Natural killer cell treated with Interleukin-12 subunit alpha and Interleukin-12 subunit beta and Interleukin-15 and Interleukin-18, amount 100 ng/mL, for 72 hours (primary cell): ENCODE measurements around the gene PILRB. TPM values are rescaled to one million over a fixed set of nuclear protein-coding genes. Genes with fewer than 3 reads are reported as not detected.
A peak's percentile ranks its signal among the peaks of the same experiment; 100 is the strongest.
"Not testable (repeated sequence)": the region's sequence is repeated elsewhere in the genome, so short reads cannot be mapped to it uniquely, and the experiment has no call there.

ENCODE experiments used
- ATAC-seq, 2 donors: fragments of 150-1000 bp; cut with Tn5 transposase in 1 of 2; sonication (Bioruptor Pico), chemical (Tn5 transposase) in 1 of 2; 2 replicates each; pipeline ENCODE4 v1.10.0; 2021
- DNase-seq: peaks from one replicate; pipeline ENCODE4 v3.0.0; 2022; ENCODE audit warnings: low spot score
- H3K27ac Mint-ChIP-seq, 2 donors: 1 replicate in 1 of 2; 2 replicates in 1 of 2; pipeline ENCODE4 v1.8.0; 2022; ENCODE audit warnings: mixed read lengths in 2 of 2, mild to moderate bottlenecking in 1 of 2, moderate library complexity in 1 of 2
- H3K27me3 Mint-ChIP-seq, 2 donors: 1 replicate in 1 of 2; 2 replicates in 1 of 2; pipeline ENCODE4 v1.8.0; 2022; ENCODE audit warnings: mixed read lengths in 2 of 2
- H3K36me3 Mint-ChIP-seq: one replicate; pipeline ENCODE4 v1.8.0; 2022; ENCODE audit warnings: mixed read lengths
- H3K4me1 Mint-ChIP-seq, 2 donors: 1 replicate in 1 of 2; 2 replicates in 1 of 2; pipeline ENCODE4 v1.8.0; 2022; ENCODE audit warnings: low read depth in 2 of 2, mixed read lengths in 2 of 2, mild to moderate bottlenecking in 1 of 2
- H3K4me3 Mint-ChIP-seq: one replicate; pipeline ENCODE4 v1.8.0; 2022; ENCODE audit warnings: mixed read lengths
- H3K9me3 Mint-ChIP-seq: 2 replicates; pipeline ENCODE4 v1.8.0; 2022; ENCODE audit warnings: mixed read lengths
- total RNA-seq, 2 donors: library from RNA; stranded (reverse); gene quantifications; one replicate each; pipeline ENCODE4 v1.2.3, GENCODE V29; 2022

PILRB gene
- total RNA-seq, 2 donors from 2014 or later = 48.4 to 94.8 TPM

- Mint-ChIP-seq H3K27ac (peak overlapping the region; percentile 92 to 98), H3K4me3 (peak overlapping the region; percentile 49), H3K4me1 (peaks cover 56 to 67% of the 10 kb centered on the region in 2 donors), H3K27me3 (no peaks in the 10 kb centered on the region), H3K9me3 (no peaks in the 10 kb centered on the region), H3K36me3 (peaks cover 32% of the 10 kb centered on the region)
- ATAC-seq (no peak), DNase-seq (no peak)
These were observed 6.6 kb downstream of the PILRB start for GRCh38 chr7:100364480-100364879.

DNA sequence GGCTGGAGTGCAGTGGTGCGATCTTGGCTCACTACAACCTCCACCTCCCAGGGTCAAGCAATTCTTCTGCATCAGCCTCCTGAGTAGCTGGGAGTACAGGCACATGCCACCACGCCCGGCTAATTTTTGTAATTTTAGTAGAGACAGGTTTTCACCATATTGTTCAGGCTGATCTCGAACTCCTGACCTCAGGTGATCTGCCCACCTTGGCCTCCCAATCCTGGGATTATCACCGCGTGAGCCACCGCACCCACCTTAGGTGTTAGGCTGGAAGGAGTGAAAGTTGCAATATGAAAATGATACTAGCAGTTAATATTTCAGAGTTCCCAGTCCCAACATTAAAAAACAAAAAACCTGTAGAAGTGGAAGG, 8.1 kb downstream of the PILRB start:
- Mint-ChIP-seq H3K27ac (peak overlapping the region; percentile 92 to 98), H3K36me3 (peaks cover 21% of the 10 kb centered on the region), H3K4me1 (peaks cover 56 to 63% of the 10 kb centered on the region in 2 donors), H3K4me3 (peak overlapping the region; percentile 53)
- H3K9me3 Mint-ChIP-seq, H3K27me3 Mint-ChIP-seq, DNase-seq, ATAC-seq: not testable (repeated sequence)

DNA sequence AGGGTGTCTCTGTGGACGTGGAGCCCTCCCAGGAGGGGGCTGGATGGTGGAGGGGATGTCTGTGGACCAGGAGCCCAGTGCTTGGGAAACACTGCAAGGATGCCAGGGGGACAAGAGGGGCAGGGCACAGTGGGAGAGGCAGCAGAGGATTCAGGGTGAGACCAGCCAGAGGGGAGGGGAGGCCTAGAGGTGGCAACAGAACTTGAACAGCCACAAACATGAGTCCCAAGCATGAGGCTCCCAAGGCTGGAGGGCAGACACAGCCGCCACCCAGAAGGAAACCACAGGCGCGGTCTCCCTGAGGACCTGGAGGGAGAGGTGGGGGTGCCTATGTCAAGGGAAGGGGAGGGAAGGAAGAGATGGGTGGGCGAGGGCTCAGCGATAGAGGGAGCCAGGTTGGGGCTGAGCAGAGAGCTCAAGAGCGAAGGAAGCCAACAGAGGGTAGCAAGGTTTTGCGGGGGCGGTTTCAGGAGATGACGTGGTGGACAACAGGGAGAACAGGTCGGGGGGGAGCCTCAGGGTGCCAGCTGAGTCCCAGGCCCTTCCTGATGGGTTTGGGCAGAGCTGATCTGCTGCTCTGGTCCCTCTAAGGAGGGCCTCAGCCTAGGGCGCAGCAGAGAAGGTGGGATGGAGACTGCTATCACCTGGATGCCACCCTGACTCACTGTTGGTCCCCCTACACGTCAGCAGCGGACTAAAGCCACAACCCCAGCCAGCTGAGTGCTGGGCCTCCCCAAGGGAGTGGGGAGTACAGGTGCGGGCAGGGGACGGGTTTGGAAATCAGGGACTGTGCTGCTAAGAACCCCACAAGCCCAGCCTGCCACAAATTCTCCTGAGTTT, 8.7 kb downstream of the PILRB start:
- DNase-seq (no peak), ATAC-seq (no peak)
- Mint-ChIP-seq H3K27ac (peak overlapping the region; percentile 92 to 98), H3K27me3 (no peaks in the 10 kb centered on the region), H3K4me3 (peak overlapping the region; percentile 53), H3K9me3 (no peaks in the 10 kb centered on the region), H3K36me3 (peaks cover 20% of the 10 kb centered on the region), H3K4me1 (peaks cover 56 to 69% of the 10 kb centered on the region in 2 donors)

GRCh38 chr7:100367251-100367620, 9.3 kb downstream of the PILRB start:
- Mint-ChIP-seq H3K4me1 (peaks cover 58 to 70% of the 10 kb centered on the region in 2 donors), H3K9me3 (no peaks in the 10 kb centered on the region), H3K27me3 (no peaks in the 10 kb centered on the region), H3K4me3 (peak overlapping the region; percentile 53), H3K27ac (peak overlapping the region; percentile 92 to 98), H3K36me3 (peaks cover 14% of the 10 kb centered on the region)
- DNase-seq (no peak), ATAC-seq (no peak)

- H3K36me3 Mint-ChIP-seq = peaks cover 13% of the 10 kb centered on the region
- peaks cover 61 to 74% of the 10 kb centered on the region in 2 donors for H3K4me1 Mint-ChIP-seq
- peak overlapping the region; percentile 53 for H3K4me3 Mint-ChIP-seq
- ATAC-seq (no peak), DNase-seq (no peak)
- no peaks in the 10 kb centered on the region for H3K9me3 Mint-ChIP-seq
- no peaks in the 10 kb centered on the region for H3K27me3 Mint-ChIP-seq
- peak overlapping the region; percentile 92 to 98 for H3K27ac Mint-ChIP-seq
These were observed 10.0 kb downstream of the PILRB start for GRCh38 chr7:100367676-100368613.

DNA sequence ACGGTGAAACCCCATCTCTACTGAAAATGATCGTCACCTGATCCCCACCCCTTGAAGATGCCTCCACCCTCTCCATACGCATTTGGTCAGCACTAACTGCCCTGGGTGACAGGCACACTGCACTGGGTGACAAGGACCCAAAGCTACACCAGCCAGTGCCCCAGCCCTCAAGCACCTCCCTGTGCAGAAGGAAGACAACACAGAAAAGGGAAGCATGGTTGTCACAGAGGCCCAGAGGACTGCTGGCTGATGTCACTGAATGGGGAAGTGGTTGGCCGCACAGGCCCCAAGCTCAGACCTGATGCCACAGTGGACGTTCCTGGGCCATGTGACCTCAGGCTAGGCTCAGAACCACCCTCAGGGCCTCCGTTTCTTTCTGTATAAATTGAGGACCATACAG, 11.2 kb downstream of the PILRB start:
- Mint-ChIP-seq H3K27ac (peak overlapping the region; percentile 92 to 98), H3K36me3 (peaks cover 4% of the 10 kb centered on the region), H3K9me3 (no peaks in the 10 kb centered on the region), H3K27me3 (no peaks in the 10 kb centered on the region), H3K4me3 (peak overlapping the region; percentile 53), H3K4me1 (peaks cover 54 to 69% of the 10 kb centered on the region in 2 donors)
- ATAC-seq = peak; percentile 77 to 79
- peak; percentile 88 for DNase-seq

- Mint-ChIP-seq H3K27me3 (no peaks in the 10 kb centered on the region), H3K36me3 (no peaks in the 10 kb centered on the region), H3K4me1 (peaks cover 57 to 71% of the 10 kb centered on the region in 2 donors), H3K9me3 (no peaks in the 10 kb centered on the region), H3K27ac (peak overlapping the region; percentile 92 to 98), H3K4me3 (no peak overlapping the region)
- no peak for DNase-seq
- no peak for ATAC-seq
These were observed 12.4 kb downstream of the PILRB start for GRCh38 chr7:100370303-100370702.

DNA sequence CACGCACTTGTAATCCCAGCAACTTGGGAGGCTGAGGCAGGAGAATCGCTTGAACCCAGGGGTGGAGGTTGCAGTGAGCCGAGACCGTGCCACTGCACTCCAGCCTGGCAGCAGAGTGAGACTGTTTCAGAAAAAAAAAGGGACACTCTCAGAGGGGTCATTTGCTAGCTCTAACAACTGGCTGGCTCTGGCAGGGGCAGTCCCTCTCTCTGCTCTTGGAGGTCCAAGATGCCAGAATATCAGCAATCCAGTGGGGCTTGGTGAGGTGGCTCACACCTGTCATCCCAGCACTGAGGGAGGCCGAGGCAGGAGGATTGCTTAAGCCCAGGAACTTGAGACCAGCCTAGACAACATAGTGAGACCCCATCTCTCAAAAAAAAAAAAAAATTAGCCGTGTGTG, 12.8 kb downstream of the PILRB start:
- peak overlapping the region; percentile 92 to 98 for H3K27ac Mint-ChIP-seq
- no peak overlapping the region for H3K4me3 Mint-ChIP-seq
- DNase-seq (no peak), ATAC-seq (no peak)
- H3K9me3 Mint-ChIP-seq = no peaks in the 10 kb centered on the region
- no peaks in the 10 kb centered on the region for H3K36me3 Mint-ChIP-seq
- peaks cover 58 to 71% of the 10 kb centered on the region in 2 donors for H3K4me1 Mint-ChIP-seq
- H3K27me3 Mint-ChIP-seq = no peaks in the 10 kb centered on the region

GRCh38 chr7:100371561-100372171, 13.7 kb downstream of the PILRB start:
- no peak overlapping the region for H3K4me3 Mint-ChIP-seq
- no peak for DNase-seq
- H3K4me1 Mint-ChIP-seq = peaks cover 55 to 69% of the 10 kb centered on the region in 2 donors

DNA sequence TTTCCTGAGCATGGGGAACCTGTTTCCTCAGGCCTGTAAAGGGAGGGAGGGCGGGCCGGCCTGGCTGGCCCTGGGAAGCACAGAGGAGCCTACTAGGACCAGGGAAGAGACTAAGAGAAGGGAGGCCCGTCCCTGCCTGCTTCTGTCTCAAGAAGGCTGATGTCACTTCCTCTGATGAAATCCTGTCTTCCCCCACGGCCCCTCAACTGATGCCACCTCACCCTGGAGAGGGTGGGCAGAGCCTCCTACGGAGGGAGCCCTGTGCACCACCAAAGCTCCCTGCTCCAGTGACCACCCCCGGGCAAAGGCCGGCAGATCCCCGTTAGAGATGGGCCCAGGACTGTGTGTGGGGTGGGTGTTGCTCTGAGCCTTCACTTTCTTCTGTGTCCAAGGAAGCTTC, 14.3 kb downstream of the PILRB start:
- Mint-ChIP-seq H3K9me3 (no peaks in the 10 kb centered on the region), H3K36me3 (no peaks in the 10 kb centered on the region)
- DNase-seq = peak; percentile 87

More at GRCh38 chr7:100371561-100372171, 13.7 kb downstream of the PILRB start:
- Mint-ChIP-seq H3K27me3 (no peaks in the 10 kb centered on the region), H3K9me3 (no peaks in the 10 kb centered on the region), H3K36me3 (no peaks in the 10 kb centered on the region), H3K27ac (peak overlapping the region; percentile 92 to 98)
- ATAC-seq = no peak

GRCh38 chr7:100372694-100373093, 14.8 kb downstream of the PILRB start:
- peak overlapping the region; percentile 92 to 98 for H3K27ac Mint-ChIP-seq
- DNase-seq = no peak
- H3K9me3 Mint-ChIP-seq = no peaks in the 10 kb centered on the region
- H3K27me3 Mint-ChIP-seq = no peaks in the 10 kb centered on the region
- H3K36me3 Mint-ChIP-seq = no peaks in the 10 kb centered on the region
- peaks cover 44 to 59% of the 10 kb centered on the region in 2 donors for H3K4me1 Mint-ChIP-seq
- peak overlapping the region; percentile 70 for H3K4me3 Mint-ChIP-seq
- ATAC-seq = no peak

More for the DNA sequence above, 14.3 kb downstream of the PILRB start:
- H3K27ac Mint-ChIP-seq = peak overlapping the region; percentile 92 to 98
- H3K4me1 Mint-ChIP-seq = peaks cover 49 to 63% of the 10 kb centered on the region in 2 donors
- no peaks in the 10 kb centered on the region for H3K27me3 Mint-ChIP-seq
- peak; percentile 75 to 87 for ATAC-seq
- H3K4me3 Mint-ChIP-seq = peak overlapping the region; percentile 70

DNA sequence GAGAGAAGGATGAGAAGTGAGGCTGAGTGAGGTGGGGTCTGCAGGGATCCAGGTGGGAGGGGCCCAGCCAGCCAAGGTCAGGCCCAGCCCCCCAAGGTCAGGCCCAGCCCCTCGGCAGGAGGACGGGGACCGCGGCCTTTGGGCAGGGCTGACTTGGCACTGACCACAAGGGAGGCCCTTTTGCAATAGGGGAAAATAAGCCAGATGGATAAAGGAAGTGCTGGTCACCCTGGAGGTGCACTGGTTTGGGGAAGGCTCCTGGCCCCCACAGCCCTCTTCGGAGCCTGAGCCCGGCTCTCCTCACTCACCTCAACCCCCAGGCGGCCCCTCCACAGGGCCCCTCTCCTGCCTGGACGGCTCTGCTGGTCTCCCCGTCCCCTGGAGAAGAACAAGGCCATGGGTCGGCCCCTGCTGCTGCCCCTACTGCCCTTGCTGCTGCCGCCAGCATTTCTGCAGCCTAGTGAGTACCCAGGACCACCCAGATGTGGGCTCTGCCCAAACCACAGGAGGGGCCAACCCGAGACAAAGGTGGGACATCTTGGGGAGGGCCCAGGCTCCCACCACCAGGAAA, 15.4 kb downstream of the PILRB start, which contains the start of gene PILRA:
Gene PILRA, plus strand, starts transcription at position 227 of the 571 bp plus-strand sequence. Its CDS starts 170 bp downstream, at position 397.
- ATAC-seq (peak in 1 of 2 donors; percentile 2), DNase-seq (no peak)
- Mint-ChIP-seq H3K27me3 (no peaks in the 10 kb centered on the region), H3K4me3 (peak within 1 kb of the TSS; percentile 70), H3K36me3 (no peaks in the 10 kb centered on the region), H3K27ac (peak within 1 kb of the TSS; percentile 92 to 98), H3K4me1 (peaks cover 38 to 53% of the 10 kb centered on the region in 2 donors), H3K9me3 (no peaks in the 10 kb centered on the region)
